HG03442 (cell line): ENCODE data around the gene RPIA.

Experiments used
- ATAC-seq: cut with Tn5 transposase; IDR thresholded peaks from one replicate; pipeline ENCODE4 v1.9.1; 2021; ENCODE audit warnings: mild to moderate bottlenecking, moderate library complexity; ENCODE audit not compliant: unreplicated experiment

Gene RPIA

DNA sequence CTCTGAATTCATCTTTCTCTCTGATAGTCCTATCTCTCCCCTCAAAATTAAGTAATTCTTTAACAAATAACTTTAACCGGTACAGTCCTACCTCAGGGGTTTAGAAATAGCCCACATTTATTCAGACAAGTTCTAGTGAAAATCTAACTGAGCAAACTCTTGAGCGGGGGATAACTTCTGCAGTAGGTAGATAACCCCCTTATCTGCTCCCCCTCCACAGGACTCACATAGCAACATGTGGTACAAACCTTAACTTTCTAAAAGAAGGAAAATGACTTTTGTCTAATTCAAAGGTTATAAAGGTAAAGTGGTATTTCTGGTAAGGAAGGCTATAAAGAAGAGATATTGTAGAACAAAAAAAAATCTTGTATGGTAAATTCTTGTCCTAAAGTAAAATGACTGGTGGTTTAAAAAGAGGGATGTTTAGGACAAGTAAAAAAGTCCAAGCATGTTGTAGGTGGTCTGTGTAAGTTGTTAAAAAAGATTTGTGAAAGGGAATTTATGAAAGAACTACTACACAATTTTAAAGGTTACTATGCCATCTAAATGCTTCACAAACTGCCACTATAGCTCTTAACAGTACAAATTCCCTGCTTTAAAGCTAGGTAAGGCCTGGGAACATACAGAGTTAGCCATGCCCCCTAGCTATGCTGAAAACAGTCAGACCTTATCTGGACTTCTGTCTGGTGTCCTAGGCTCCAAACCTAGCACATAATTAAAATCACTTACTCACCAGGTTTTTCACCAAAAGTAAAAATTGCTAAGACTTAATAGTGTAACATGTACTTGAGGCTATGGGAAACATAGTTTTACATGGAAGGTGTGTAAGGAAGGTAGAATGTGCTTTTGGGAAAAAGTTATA, 8.1 kb upstream of the RPIA start:
- ATAC-seq = no peak

DNA sequence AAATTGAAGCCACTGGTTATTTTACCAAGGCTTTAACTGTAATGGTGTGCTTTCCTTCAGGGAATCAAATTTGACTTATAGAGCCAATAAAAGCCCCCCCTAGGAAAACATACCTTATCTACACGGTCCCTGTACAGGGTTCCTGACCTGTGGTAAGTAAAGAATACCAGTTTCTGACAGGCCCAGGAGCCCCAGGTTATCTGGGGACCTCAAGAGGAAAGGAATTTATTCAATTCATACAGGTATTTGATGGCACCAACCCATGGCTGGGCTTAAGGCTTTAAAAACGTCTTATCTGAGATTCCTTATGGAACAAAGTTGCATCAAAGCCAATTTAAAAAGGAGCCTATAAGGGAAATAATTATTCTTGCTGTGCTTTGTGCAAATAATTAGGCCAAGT, 7.0 kb upstream of the RPIA start:
- ATAC-seq = no peak

DNA sequence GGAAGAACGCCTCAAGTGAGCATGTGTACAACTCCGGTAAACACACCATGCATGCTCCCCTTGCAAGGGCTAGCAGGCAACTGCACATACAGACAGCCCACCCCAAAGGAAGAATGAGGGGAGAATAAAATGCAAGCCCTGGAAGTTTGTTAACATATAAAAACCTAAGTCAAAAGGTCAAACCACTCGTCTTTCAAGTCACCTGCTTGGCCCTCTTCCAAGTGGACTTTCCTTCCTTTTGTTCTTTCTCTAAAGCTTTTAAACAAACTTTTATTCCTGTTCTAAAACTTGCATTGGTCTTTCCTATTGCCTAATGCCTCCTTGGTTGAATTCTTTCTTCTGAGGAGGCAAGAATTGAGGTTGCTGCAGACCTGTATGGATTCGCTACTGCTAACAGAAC, 5.2 kb upstream of the RPIA start:
- no peak for ATAC-seq

DNA sequence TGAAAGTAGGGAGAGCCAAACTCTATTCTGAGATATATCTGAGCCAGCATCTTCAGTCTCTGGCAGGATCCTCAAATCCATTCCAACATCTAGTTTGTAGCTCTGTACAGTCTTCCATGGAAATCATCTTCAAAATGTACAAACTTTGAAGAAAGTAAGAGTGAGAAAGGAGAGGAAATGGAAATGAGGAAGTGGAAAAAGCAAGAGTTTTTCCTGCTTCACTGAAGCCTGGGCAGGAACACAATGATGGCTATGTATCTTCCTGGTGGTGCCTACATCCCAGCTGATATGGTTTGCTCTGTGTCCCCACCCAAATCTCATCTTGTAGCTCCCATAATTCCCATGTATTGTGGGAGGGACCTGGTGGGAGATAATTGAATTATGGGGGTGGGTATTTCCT, 4.1 kb upstream of the RPIA start:
- ATAC-seq = no peak

DNA sequence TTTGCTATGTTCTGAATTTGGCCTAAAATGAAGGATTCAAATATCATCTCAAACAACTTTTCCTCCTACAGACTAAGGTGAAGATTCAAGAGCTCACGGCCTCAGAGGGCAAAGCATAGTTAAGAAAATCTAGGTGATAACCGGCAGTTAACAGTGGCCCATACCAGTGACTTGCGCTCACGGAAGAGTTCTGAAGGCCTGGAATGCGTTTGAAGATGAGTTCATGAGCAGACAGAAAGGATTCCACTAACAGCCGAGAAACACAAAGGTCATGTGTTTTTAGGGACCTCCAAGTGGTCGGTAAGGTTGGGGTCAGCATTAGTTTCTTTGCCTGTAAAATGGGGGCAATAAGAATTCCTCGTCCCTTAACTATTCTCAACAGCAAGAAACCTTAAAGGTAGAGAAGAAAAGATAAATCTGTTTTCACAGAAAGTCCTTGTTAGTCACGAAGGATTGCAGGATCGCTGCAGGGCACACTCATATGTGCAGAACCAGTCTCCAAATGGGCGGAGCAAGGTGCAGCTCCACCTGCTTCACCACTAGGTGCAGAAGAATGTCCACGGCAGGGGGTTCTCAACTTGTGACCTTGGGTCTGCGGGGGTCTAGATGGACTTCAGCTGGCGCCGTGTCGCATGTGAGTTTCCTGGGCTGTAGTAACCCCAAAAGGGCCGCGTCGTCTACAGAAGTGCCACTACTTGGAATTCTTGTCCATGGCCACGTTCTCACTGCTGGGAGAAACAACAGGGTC, 708 bp upstream of the RPIA start:
- ATAC-seq = peak; percentile 7

DNA sequence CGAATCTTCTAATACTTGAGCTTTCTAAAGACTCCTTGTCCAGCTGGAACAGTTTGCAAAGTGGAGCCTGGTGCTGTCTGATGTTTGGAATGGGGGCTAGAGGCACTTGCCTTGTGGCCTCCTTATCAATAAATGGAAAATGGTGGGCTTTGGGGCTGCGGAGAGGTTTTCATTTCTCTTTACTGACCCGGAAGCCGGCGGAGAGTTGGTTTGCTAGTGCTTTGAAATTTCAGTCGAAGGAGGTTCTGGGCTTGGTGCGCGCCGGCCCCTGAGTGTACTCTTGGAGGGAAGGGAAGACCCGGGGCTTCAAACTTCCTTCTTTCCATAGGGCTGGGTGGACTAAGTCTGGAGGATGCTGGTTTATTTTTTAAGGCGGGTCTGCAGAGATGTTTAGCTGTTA, 714 bp downstream of the RPIA start:
- no peak for ATAC-seq

DNA sequence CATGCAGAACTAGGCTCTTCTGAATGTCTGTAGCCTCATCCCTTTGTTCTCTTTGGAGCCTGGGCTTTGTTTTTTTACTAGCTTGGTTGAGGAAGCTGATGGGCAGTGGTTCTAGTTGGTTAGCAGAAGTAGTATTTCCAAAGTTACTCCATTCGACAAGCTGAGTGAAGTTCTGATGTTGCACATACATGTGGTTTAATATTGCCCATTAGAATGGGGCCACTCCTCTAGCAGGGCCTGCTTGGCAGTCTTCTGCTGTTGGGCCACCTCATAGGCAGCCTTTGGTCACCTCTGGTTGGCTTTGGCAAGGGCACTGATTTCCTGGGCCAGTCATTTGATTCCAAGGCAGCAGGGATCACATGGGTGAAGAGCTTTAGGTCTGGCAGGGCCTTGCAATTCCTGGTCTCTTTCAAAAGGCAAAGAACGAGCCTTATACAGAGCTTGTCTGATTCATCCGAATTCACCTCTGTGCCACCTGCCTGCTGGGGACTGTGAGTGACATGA, 2.5 kb downstream of the RPIA start:
- no peak for ATAC-seq

DNA sequence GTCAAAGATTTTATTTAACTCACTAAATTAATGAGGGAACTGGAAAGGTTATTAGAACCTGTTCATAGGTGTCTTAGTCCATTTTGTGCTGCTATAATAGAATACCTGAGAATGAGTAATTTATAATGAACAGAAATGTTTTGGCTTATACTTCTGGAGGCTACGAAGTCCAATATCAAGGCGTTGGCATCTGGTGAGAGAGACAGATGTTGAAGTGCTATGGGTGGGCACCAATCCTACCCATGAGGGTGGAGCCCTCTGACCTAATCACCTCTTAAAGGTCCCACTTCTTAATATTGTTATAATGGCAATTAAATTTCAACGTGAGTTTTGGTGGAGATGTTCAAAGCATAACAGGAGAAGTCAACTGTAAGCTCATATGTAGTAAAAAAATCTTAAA, 5.1 kb downstream of the RPIA start:
- no peak for ATAC-seq

DNA sequence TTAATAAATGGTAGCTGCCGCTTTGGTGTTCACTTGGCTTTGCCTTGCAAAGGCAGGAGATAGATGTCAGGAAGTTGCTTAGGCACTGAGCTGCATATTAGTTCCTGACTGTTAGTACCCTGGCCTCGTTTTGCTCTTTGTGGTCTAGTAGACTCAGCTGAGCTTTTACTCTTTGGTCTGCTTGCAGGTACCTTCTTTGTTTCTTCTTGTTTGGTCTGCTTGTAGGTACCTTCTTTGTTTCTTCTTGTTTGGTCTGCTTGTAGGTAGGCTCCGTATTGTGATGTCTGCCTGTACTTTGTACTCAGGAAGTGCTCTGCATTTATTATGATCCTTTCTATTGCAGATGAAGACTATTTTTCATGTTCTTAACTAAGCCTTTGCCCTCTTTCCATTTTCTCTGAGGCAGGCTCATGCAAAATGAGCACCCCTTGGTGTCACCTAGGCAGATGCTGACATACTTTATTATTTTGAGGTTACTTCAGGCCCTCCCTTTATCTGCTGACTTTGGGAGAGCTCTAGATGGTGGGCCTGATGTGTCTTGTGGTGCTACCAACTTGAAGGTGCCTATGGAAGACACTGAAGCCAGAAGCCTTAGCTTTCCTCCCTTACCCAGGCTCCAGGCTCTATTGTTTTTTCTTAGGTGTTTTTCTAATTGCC, 6.0 kb downstream of the RPIA start:
- no peak for ATAC-seq

DNA sequence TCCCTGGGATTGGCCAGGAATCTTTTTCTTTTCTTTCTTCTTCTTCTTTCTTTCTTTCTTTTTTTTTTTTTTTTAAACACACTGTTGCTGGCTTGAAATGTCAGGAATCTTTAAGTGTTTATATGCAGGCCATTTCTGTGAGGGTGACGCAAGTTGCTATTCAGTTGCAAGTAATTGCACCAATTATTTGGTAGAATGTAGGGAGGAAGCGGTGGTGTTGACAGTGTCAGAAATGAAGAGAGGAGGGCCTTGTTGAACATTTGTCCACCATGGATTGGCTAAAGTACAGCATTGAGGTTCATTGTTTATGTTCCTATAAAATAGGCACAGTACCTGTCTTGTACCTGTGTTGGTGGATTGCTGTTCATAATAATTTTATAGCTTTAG, 6.5 kb downstream of the RPIA start:
- ATAC-seq = no peak

DNA sequence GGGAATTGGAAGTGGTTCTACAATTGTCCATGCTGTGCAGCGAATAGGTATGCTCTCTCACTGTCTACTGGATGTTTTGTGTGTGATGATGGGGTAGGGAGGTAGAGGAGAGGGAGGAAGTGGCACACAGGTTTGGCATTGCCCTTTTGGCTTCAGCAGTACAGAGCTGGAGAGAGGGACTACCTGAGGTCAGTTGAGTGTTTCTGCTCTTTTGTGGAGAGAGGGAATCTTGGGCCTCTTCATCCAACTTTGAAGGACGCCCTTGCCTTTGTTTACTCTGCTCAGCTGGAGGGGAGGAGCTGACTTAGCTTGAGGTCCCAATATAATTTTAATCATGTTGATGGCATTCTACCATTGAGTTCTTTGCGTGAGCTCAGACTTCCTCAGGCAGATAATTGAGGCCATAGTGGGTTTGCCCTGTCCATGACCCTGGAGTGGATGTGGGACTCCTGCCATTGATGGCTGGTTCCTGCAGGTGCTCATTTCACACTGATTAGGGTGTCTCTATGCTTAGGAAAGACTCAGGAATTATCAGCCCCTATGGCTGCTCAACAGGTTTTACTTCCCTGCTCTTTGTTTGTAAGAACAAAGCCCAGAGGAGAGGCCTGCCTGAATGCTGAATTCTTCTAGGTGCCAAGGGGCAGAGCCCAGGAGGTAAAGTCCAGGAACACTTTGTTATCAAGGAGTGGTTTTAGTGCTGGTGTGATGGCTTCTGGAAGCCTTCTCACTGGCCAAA, 7.2 kb downstream of the RPIA start:
- no peak for ATAC-seq

DNA sequence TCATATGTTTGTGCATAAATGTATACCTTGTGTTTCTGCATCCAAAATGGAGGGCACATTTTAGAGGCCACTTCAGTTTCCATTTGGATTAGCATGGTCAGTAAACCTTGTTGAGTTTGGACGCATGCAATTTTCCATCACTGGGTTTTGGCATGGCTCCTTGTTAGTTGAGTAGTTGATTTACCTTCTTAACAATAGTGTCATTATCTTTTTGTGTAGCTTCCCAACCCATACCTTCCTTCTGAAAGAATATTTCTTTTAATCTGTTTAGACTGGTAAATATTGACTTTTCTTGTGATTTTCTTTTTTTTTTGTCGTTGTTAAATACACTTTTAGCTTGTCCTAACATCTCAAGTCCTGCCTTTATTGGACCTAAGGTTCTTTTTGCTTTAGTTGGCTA, 15.5 kb downstream of the RPIA start:
- no peak for ATAC-seq

DNA sequence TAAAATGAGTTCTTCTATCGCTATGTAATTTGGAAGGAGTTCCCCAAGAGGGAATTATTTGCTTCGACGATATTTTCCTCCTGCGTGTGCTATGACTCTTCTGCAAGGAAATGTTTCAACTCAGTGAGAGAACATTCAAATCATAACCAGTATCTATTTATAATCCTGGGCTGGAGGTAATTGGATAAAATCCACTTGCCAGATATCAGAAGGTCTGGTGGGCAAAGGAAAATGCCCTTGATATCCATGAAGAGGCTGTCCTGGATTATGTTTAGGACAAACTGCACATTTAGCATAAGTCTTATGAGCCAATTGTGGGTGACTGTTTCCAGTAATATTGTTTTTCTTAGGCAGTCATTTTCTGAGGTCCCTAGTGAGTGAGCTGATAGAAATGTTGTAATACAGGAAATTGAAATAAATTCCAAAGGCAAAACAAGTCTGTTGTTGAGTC, 17.7 kb downstream of the RPIA start:
- ATAC-seq = no peak

DNA sequence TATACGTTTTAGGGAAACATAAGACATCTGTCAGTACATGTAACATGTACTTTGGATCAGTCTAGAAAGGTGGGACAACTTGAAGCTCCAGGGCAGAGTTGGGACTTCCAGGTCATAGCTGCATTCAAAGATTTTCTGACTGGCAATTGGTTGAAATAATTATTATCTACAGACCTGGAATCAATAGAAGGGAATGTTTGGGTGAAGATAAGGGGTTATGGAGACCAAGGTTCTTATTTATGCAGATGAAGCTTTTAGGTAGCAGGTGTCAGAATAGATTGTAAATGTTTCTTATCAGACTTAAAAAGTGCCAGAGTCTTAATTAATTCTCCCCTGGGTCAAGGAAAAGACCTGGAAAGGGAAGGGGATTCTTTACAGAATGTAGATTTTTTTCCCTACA, 19.8 kb downstream of the RPIA start:
- ATAC-seq = no peak

DNA sequence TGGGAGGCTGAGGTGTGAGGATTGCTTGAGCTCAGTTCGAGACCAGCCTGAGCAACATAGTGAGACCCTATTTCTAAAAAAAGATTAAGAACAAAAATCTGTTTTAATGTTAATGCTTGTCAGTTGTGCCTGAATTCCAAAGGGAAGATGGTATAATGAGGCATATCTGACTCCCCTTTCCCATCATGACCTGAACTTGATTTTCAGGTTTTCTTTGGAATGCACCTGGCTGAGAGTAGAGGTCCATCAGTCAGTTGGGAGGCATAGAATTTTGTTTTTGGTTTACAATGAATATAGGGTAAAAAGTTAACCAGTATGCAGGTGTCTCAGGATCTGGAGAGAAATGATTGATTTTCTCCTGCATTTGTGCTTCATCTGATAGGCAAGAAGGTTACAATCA, 20.4 kb downstream of the RPIA start:
- no peak for ATAC-seq

DNA sequence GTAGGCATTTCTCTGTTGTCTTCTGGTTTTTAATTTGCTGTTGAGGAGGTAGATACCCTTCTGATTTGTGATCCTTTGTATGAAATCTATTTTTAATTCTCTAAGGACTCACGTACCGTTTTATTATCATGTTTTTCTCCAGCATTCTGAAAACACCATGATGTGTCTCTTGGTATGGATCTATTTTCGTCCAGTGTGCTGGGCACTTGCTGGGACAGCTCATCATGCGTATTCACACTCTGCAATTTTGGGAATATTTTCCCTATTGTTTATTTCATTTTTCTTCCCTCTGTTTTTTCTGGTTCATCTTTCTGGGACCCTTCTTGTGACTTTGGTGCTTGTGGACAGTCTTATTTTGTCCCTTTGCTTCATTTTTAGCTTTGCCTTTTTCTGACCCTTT, 21.9 kb downstream of the RPIA start:
- ATAC-seq = no peak

DNA sequence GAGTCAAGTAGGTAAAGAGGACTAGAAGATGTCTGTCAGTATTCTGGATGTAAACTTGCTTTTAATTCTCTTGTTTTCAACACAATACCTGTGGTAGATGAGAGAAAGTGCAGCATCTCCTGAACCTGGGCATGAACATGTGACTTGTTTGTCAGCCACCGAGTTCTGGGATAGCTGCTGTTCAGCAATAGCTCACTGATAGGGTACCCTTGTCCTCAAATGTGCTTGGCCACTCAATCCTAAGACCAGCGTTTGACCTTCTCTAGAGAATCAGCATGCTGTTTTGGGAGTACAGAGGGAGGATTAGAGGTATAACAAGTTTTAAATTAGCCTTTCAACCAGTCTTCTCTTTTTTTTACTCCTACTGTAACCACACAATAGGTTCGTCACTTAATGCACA, 23.2 kb downstream of the RPIA start:
- no peak for ATAC-seq

DNA sequence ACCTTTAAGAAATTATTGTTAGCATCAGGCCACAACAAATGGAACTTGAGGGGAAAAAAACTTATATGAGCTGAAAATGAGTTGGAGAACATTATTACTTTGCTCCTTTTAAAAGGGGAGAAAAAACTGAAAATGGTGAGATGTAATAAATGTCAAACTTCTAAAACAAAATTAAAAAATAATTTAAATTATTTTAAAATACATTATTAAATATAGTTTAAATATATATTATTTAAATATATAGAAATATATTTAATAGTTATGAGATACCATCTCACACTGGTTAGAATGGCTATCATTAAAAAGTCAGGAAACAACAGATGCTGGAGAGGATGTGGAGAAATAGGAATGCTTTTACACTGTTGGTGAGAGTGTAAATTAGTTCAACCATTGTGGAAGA, 28.9 kb downstream of the RPIA start:
- no peak for ATAC-seq

DNA sequence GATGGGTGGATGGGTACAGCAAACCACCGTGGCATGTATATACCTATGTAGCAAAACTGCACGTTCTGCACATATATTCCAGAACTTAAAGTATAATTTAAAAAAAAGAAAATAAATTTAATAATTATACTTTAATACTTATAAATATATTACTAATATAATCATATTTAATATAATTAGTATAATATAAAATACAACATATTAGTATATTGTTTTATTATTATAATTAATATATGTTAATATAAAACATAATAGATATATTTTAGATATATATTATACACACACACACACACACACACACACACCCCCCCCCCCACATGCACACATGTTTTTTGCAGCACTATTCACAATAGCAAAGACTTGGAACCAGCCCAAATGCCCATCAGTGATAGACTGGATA, 29.8 kb downstream of the RPIA start:
- no peak for ATAC-seq

DNA sequence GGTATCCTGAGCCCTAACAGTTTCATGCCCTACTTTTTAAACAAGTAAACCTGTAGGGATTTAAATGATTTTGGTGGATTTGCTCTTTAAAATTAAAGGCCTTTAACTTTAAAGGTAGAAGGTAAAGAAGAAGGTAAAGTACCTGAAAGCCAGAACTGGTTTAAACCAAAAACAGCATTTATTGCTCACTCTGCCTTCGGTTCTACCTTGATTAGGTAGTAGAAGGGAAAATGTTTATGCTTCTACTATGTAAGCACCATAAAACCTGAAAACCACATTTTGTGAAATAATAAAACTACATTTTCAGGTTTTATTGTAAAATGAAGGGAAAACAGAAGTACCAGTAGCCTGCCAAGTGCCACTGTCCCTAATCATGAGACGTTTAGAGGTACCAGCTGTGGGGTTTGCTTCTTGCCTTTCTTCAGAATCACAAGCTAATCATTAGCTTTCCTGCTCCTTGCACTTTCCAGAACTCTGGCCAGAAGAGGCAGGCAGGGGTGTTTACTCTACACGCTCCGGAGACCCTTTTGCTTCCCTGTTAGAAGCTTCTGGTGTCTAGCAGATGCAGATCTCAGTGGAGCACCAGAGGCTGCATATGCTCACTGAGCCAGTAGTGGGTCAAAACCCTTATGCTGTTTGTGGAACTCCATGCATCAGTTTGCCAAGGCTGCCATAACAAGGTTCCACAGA, 33.3 kb downstream of the RPIA start:
- no peak for ATAC-seq
